Measurements from ENCODE around the gene CDK16. TPM values are rescaled to one million over a fixed set of nuclear protein-coding genes. Genes with fewer than 3 reads are reported as not detected.

CDK16 gene
- total and polyA plus RNA-seq, 2 of the 13 experiments (the other 11 are each of a cell fraction or from before 2014, with no cell fraction given) = 64.5 to 225 TPM

- TF ChIP-seq THAP9 (CRISPR knock-in tag; IDR thresholded peaks at IDR 0.05; ENCODE audit: borderline replicate concordance) = peak; percentile 80; the same call in 1 of the 2 replicates
- TF ChIP-seq ZNF746 (CRISPR knock-in tag; IDR thresholded peaks at IDR 0.05) = no peak
- TF ChIP-seq CHCHD3 (CRISPR knock-in tag; IDR thresholded peaks at IDR 0.05) = no peak
- 0 out of 2 replicates have a peak, but pooled peaks have one; percentile 31 for TF ChIP-seq FOSL2 (CRISPR knock-in tag; IDR thresholded peaks at IDR 0.05)
- TF ChIP-seq REXO4 (CRISPR knock-in tag; IDR thresholded peaks at IDR 0.05; ENCODE audit: borderline replicate concordance) = no peak
- no peak for TF ChIP-seq GLI4 (CRISPR knock-in tag; IDR thresholded peaks at IDR 0.05; ENCODE audit: borderline replicate concordance)
- peak; percentile 53; the same call in 1 of the 2 replicates for TF ChIP-seq SMAD3 (CRISPR knock-in tag; IDR thresholded peaks at IDR 0.05)
- peak; percentile 97 for TF ChIP-seq BHLHE40 (IDR thresholded peaks at IDR 0.05; ENCODE audit: low read length)
- no peak for TF ChIP-seq ETV6 (CRISPR knock-in tag; conservative IDR thresholded peaks at IDR 0.05)
- peak; percentile 55 for TF ChIP-seq PHF8 (CRISPR knock-in tag; IDR thresholded peaks at IDR 0.05)
- peak; percentile 70; the same call in 1 of the 2 replicates for TF ChIP-seq NFKB2 (CRISPR knock-in tag; IDR thresholded peaks at IDR 0.05; ENCODE audit: borderline replicate concordance)
- peak; percentile 66 for TF ChIP-seq POLR2G (IDR thresholded peaks at IDR 0.05; ENCODE audit: low read depth, low read length)
- TF ChIP-seq ZFX (CRISPR knock-in tag; IDR thresholded peaks at IDR 0.05; ENCODE audit: low read depth) = peak; percentile 59; the same call in 1 of the 2 replicates
- peak; percentile 20; the same call in 1 of the 2 replicates for TF ChIP-seq YEATS2 (CRISPR knock-in tag; IDR thresholded peaks at IDR 0.05; ENCODE audit: borderline replicate concordance)
- TF ChIP-seq ARNTL (CRISPR knock-in tag; IDR thresholded peaks at IDR 0.05) = peak; percentile 73
- peak; percentile 89 for TF ChIP-seq HCFC1 (IDR thresholded peaks at IDR 0.05; ENCODE audit: low read depth, low read length)
- no peak for TF ChIP-seq ISX (CRISPR knock-in tag; conservative IDR thresholded peaks at IDR 0.05)
- TF ChIP-seq POLR2A (IDR thresholded peaks at IDR 0.05; ENCODE audit: insufficient read depth in 1 of 2, low read depth in 2 of 2, low read length in 2 of 2) = peak; percentile 69 to 76
- no peak for TF ChIP-seq CC2D1A (CRISPR knock-in tag; IDR thresholded peaks at IDR 0.05)
- TF ChIP-seq ADNP (CRISPR knock-in tag; IDR thresholded peaks at IDR 0.05) = no peak
- peak; percentile 74 for TF ChIP-seq GABPB1 (CRISPR knock-in tag; IDR thresholded peaks at IDR 0.05)
- TF ChIP-seq ZNF737 (CRISPR knock-in tag; IDR thresholded peaks at IDR 0.05; ENCODE audit: borderline replicate concordance) = no peak
- TF ChIP-seq ZNF143 (CRISPR knock-in tag; IDR thresholded peaks at IDR 0.05) = peak; percentile 98
- no peak for TF ChIP-seq GABPA (IDR thresholded peaks at IDR 0.05; ENCODE audit: low read depth, low read length)
- peak; percentile 65 for TF ChIP-seq GABPA (CRISPR knock-in tag; IDR thresholded peaks at IDR 0.05; ENCODE audit: low read depth)
- no peak for TF ChIP-seq ZEB1 (IDR thresholded peaks at IDR 0.05; ENCODE audit: insufficient replicate concordance, low read depth)
- TF ChIP-seq ZNF513 (CRISPR knock-in tag; conservative IDR thresholded peaks at IDR 0.05) = 0 out of 2 replicates have a peak, but pooled peaks have one; percentile 21
- TF ChIP-seq ELF1 (CRISPR knock-in tag; IDR thresholded peaks at IDR 0.05) = peak; percentile 54; the same call in 1 of the 2 replicates
- TF ChIP-seq ZBTB20 (CRISPR knock-in tag; IDR thresholded peaks at IDR 0.05; ENCODE audit: borderline replicate concordance, low read depth) = no peak
These were observed 27.8 kb upstream of the CDK16 start (continued) for GRCh38 chrX:47190445-47191269.

Measured in HepG2 (cell line).